ENCODE data around the gene DLEC1. TPM values are rescaled to one million over a fixed set of nuclear protein-coding genes. Genes with fewer than 3 reads are reported as not detected.

DLEC1 gene
- total and polyA plus RNA-seq, 9 of the 15 experiments (the other 6 are each of a cell fraction or from before 2014, with no cell fraction given), result 0.07 to 0.08 TPM; not detected in 7

DNA sequence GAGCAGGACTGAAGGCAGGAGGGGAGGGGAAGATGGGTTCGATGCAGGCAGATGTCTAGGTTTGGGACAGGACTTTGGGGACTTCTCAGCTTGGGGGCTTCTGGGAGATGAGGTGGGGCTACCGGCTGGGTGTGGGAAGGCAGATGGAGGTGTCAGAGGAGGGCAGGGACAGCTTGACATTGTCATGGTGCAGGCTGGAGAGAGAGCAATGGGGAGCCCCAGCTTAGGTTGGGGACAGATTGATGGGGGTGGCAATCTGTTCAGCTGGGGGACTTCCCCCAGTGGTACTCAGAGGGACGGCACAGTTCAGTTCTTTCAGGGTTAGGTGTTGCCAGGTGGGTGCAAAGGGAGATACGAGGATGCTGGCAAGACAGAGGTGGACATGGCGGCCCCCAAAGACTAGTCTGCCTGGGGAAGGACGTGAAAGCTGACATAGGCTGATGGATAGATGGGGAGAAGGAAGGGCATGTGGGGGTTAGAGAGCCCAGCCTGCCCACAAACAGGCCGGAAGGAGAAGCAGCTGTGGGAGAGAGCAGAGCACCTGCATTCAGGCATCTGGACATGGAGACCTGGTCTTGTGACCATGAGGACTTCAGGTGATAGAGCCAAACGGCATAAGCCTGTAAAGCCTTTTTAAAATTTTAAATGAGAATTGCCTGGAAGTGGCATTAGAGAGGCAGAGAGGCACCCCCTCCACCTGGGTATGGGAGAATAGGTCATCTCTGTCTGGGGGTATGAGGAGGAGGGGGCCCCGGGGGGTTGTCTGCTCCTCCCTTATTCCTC lies 76.8 kb downstream of the DLEC1 start:
- FAIRE-seq, result no peak
- Histone ChIP-seq H3K36me3 (ENCODE audit: control insufficient read depth, insufficient read depth, low read length) (peaks cover 1% of the 10 kb centered on the region; the same call in 1 of the 3 replicates), H3K4me1 (replicated peaks in 1 of 2; ENCODE audit: control insufficient read depth in 2 of 2, insufficient read depth in 2 of 2, low read length in 2 of 2) (peaks cover 0 to 26% of the 10 kb centered on the region in 2 experiments; a peak in 3 of 5 replicates), H3K4me3 (no peak overlapping the region), H2AFZ (ENCODE audit: low read depth, low read length) (no peak overlapping the region), H3K9ac (ENCODE audit: insufficient read depth in 1 of 2, low read depth in 2 of 2, low read length in 2 of 2) (peak overlapping the region in 1 of 2 experiments; percentile 79; a peak in 2 of 4 replicates), H3K27me3 (ENCODE audit: control insufficient read depth in 2 of 2, insufficient read depth in 2 of 2, low read length in 2 of 2) (peaks cover 12 to 43% of the 10 kb centered on the region in 2 experiments; a peak in 4 of 5 replicates), H3K27ac (ENCODE audit: extremely low read depth, low read depth, low read length) (no peak overlapping the region), H3K4me2 (ENCODE audit: insufficient read depth, low read length) (no peak overlapping the region), H3K9me3 (replicated peaks; ENCODE audit: control insufficient read depth, insufficient read depth, low read depth, low read length) (no peaks in the 10 kb centered on the region), H3K9me1 (ENCODE audit: control insufficient read depth, insufficient read depth, low read length) (no peaks in the 10 kb centered on the region), H3K79me2 (ENCODE audit: control insufficient read depth, insufficient read depth, low read length) (no peaks in the 10 kb centered on the region), H4K20me1 (replicated peaks; ENCODE audit: control insufficient read depth, insufficient read depth, low read length) (peaks cover 27% of the 10 kb centered on the region)
- intact Hi-C loops (cut with micrococcal nuclease), result loop anchor here (5.0 kb wide), 3 partner anchors 144 to 366 kb away; partner anchors contain the start of gene XYLB
- 2% methylated on average over 9 of the region's 9 CpGs for WGBS (ENCODE audit: insufficient coverage, low coverage, missing lambda C conversion rate)
- in situ Hi-C loops (cut with MboI), result loop anchor here (5.0 kb wide), 1 partner anchor 536 kb away; no protein-coding TSS in a partner anchor
- DNase-seq (ENCODE audit: extremely low read depth in 1 of 4, low spot score in 3 of 4), result no peak
- ChIA-PET CTCF (ENCODE audit: low intra/inter-chr PET ratio) (no interaction called here), POLR2A (interaction anchor here (0.8 to 1.4 kb wide), 5 partner anchors 13 to 26 kb away, joined by 3 to 5 read pairs (median 4); partner anchors contain the start of gene ACAA1)
- no TSS peak for BruUV-seq (replicated peaks)
- TF ChIP-seq, protein P1, sequence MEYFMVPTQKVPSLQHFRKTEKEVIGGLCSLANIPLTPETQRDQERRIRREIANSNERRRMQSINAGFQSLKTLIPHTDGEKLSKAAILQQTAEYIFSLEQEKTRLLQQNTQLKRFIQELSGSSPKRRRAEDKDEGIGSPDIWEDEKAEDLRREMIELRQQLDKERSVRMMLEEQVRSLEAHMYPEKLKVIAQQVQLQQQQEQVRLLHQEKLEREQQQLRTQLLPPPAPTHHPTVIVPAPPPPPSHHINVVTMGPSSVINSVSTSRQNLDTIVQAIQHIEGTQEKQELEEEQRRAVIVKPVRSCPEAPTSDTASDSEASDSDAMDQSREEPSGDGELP (CRISPR knock-in tag; IDR thresholded peaks at IDR 0.05; ENCODE audit: borderline replicate concordance), result no peak
- TF ChIP-seq GABPB1 (CRISPR knock-in tag; IDR thresholded peaks at IDR 0.05), result peak; percentile 24; the same call in 1 of the 2 replicates
- ATAC-seq, result no peak
